CD14-positive monocyte (primary cell): Measurements from ENCODE around the gene ZNF584. TPM values are rescaled to one million over a fixed set of nuclear protein-coding genes. Genes with fewer than 3 reads are reported as not detected.

Experiments
- DNase-seq, 3 donors: peaks; one replicate each; pipeline ENCODE4 v3.0.0-alpha.2; 2011 to 2022
- H2AFZ ChIP-seq: 2 replicates; pipeline ENCODE4 v1.6.0; 2012; ENCODE audit warnings: mild to moderate bottlenecking, low read depth, low read length, inconsistent platforms; ENCODE audit not compliant: insufficient read depth, poor library complexity, severe bottlenecking
- H3K27ac ChIP-seq, 2 donors: 1 replicate in 1 of 2; 2 replicates in 1 of 2; pipeline ENCODE4 v1.5.1; 2012 to 2013; ENCODE audit warnings: low read length in 2 of 2, control low read depth in 1 of 2, inconsistent platforms in 1 of 2, low read depth in 1 of 2, mild to moderate bottlenecking in 1 of 2
- H3K27me3 ChIP-seq, 2 donors: one replicate each; pipeline versions ENCODE4 v1.6.0 to v1.6.1; 2011 to 2013; ENCODE audit warnings: low read length in 2 of 2; ENCODE audit not compliant: control insufficient read depth in 2 of 2, insufficient read depth in 2 of 2
- H3K36me3 ChIP-seq, 2 donors: replicated peaks in 1 of 2; 1 replicate in 1 of 2; 2 replicates in 1 of 2; pipeline versions ENCODE4 v1.5.1 to v1.6.1; 2012 to 2013; ENCODE audit warnings: low read length in 2 of 2, control low read depth in 1 of 2, inconsistent platforms in 1 of 2, mild to moderate bottlenecking in 1 of 2; ENCODE audit not compliant: insufficient read depth in 2 of 2, control insufficient read depth in 1 of 2
- H3K4me1 ChIP-seq, 2 donors: 1 replicate in 1 of 2; 2 replicates in 1 of 2; pipeline versions ENCODE4 v1.5.1 to v1.6.1; 2012 to 2013; ENCODE audit warnings: low read length in 2 of 2, control low read depth in 1 of 2, inconsistent platforms in 1 of 2, mild to moderate bottlenecking in 1 of 2, moderate library complexity in 1 of 2; ENCODE audit not compliant: insufficient read depth in 2 of 2, control insufficient read depth in 1 of 2
- H3K4me2 ChIP-seq: replicated peaks from 2 replicates; pipeline ENCODE3; 2012; ENCODE audit warnings: low read length, moderate library complexity, mild to moderate bottlenecking; ENCODE audit not compliant: poor library complexity, severe bottlenecking; ENCODE audit errors: extremely low read depth
- H3K4me3 ChIP-seq, 3 experiments: fragments of 200-600 bp in 1 of 3; sonication (generic) in 1 of 3; replicated peaks in 1 of 3; 1 replicate in 2 of 3; 2 replicates in 1 of 3; pipeline ENCODE4 v1.5.1; 2011 to 2013; ENCODE audit warnings: low read length in 3 of 3, mild to moderate bottlenecking in 3 of 3, control low read depth in 2 of 3, low read depth in 2 of 3, inconsistent platforms in 1 of 3, moderate library complexity in 1 of 3
- H3K79me2 ChIP-seq: 2 replicates; pipeline ENCODE4 v1.6.0; 2012; ENCODE audit warnings: mild to moderate bottlenecking, control low read depth, inconsistent platforms, low read length, moderate library complexity; ENCODE audit not compliant: insufficient read depth
- H3K9ac ChIP-seq: 2 replicates; pipeline ENCODE4 v1.6.0; 2017; ENCODE audit warnings: low read length, mild to moderate bottlenecking; ENCODE audit not compliant: insufficient read depth, poor library complexity, severe bottlenecking
- H3K9me3 ChIP-seq, 2 donors: replicated peaks in 1 of 2; 1 replicate in 1 of 2; 2 replicates in 1 of 2; pipeline versions ENCODE4 v1.5.1 to v1.6.1; 2012 to 2013; ENCODE audit warnings: low read length in 2 of 2, control low read depth in 1 of 2; ENCODE audit not compliant: control insufficient read depth in 1 of 2, insufficient read depth in 1 of 2
- H4K20me1 ChIP-seq: 2 replicates; pipeline ENCODE4 v1.6.0; 2012; ENCODE audit warnings: mild to moderate bottlenecking, low read length, control low read depth, moderate library complexity; ENCODE audit not compliant: insufficient read depth
- H3K27ac Mint-ChIP-seq, 7 donors: one replicate each; pipeline ENCODE4 v1.8.0; 2020; ENCODE audit warnings: mild to moderate bottlenecking in 7 of 7, mixed read lengths in 7 of 7, moderate library complexity in 6 of 7, inconsistent platforms in 2 of 7
- H3K27me3 Mint-ChIP-seq, 3 donors: one replicate each; pipeline ENCODE4 v1.8.0; 2021 to 2022; ENCODE audit warnings: low read depth in 3 of 3, mild to moderate bottlenecking in 3 of 3, mixed read lengths in 3 of 3, moderate library complexity in 3 of 3, inconsistent platforms in 1 of 3
- H3K36me3 Mint-ChIP-seq, 2 donors: one replicate each; pipeline ENCODE4 v1.8.0; 2020; ENCODE audit warnings: mixed read lengths in 2 of 2, inconsistent platforms in 1 of 2, mild to moderate bottlenecking in 1 of 2
- H3K4me1 Mint-ChIP-seq: one replicate; pipeline ENCODE4 v1.8.0; 2020; ENCODE audit warnings: mild to moderate bottlenecking, mixed read lengths
- H3K4me3 Mint-ChIP-seq, 2 donors: one replicate each; pipeline ENCODE4 v1.8.0; 2020; ENCODE audit warnings: mild to moderate bottlenecking in 2 of 2, mixed read lengths in 2 of 2, moderate library complexity in 1 of 2
- H3K9me3 Mint-ChIP-seq, 7 donors: one replicate each; pipeline ENCODE4 v1.8.0; 2020 to 2022; ENCODE audit warnings: mixed read lengths in 7 of 7, mild to moderate bottlenecking in 6 of 7, moderate library complexity in 6 of 7, inconsistent platforms in 2 of 7
- CTCF ChIP-seq: fragments of 200-600 bp; IDR thresholded peaks from one replicate; pipeline ENCODE4 v1.8.0; 2022; ENCODE audit warnings: antibody characterized with exemption, mild to moderate bottlenecking
- WGBS: methylation state at CpG from one replicate; pipeline ENCODE4 v1.1.5; 2013; ENCODE audit warnings: missing lambda C conversion rate; ENCODE audit not compliant: insufficient coverage; 5-methylcytosine and 5-hydroxymethylcytosine counted together
- intact Hi-C, 2 donors: fragments of 100-400 bp; cut with micrococcal nuclease; formaldehyde crosslinking; loops; one replicate each; pipeline versions ENCODE4 v1.15.0 to v1.15.1; 2023
- polyA plus RNA-seq, 3 donors: library from polyadenylated mRNA; depleted of rRNA in 1 of 3; unstranded in 2 of 3; stranded (reverse) in 1 of 3; fragments of 300-500 nt in 2 of 3; fragments of >200 nt in 1 of 3; fragmentation: Illumina TruSeq in 2 of 3; gene quantifications; 1 replicate in 2 of 3; 2 replicates in 1 of 3; pipeline ENCODE4 v1.2.3, GENCODE V29; 2012 to 2021

The ZNF584 gene
- polyA plus RNA-seq, 3 donors, result 1.2 to 3.1 (median 1.7) TPM

- Mint-ChIP-seq H3K4me3 (no peak overlapping the region), H3K27ac (no peak overlapping the region), H3K9me3 (peaks cover 61 to 98% (median 94%) of the 10 kb centered on the region in 7 donors), H3K27me3 (peaks cover 0 to 3% (median 0%) of the 10 kb centered on the region in 3 donors), H3K4me1 (no peaks in the 10 kb centered on the region), H3K36me3 (peaks cover 10 to 19% of the 10 kb centered on the region in 2 donors)
- Histone ChIP-seq H3K36me3 (peaks cover 10 to 29% of the 10 kb centered on the region in 2 donors), H4K20me1 (no peaks in the 10 kb centered on the region), H3K4me1 (no peaks in the 10 kb centered on the region), H3K79me2 (no peaks in the 10 kb centered on the region), H3K27me3 (no peaks in the 10 kb centered on the region), H3K4me3 (peak overlapping the region in 1 of 3 experiments; percentile 30), H3K27ac (no peak overlapping the region), H3K9me3 (peaks cover 93 to 96% of the 10 kb centered on the region in 2 donors), H2AFZ (no peak overlapping the region), H3K4me2 (no peak overlapping the region), H3K9ac (no peak overlapping the region)
- intact Hi-C loops, result no loop called here
- DNase-seq, result no peak
- no peak for TF ChIP-seq CTCF
Observed at GRCh38 chr19:58429745-58430144, 21.3 kb downstream of the ZNF584 start.

GRCh38 chr19:58434217-58434616 lies 25.8 kb downstream of the ZNF584 start:
- H3K27ac Mint-ChIP-seq, result no peak overlapping the region

More at GRCh38 chr19:58434217-58434616, 25.8 kb downstream of the ZNF584 start:
- H4K20me1 ChIP-seq, result no peaks in the 10 kb centered on the region
- H3K27me3 ChIP-seq, result no peaks in the 10 kb centered on the region
- Mint-ChIP-seq H3K4me1 (peaks cover 4% of the 10 kb centered on the region), H3K36me3 (peaks cover 43 to 62% of the 10 kb centered on the region in 2 donors), H3K27me3 (peaks cover 0 to 2% (median 2%) of the 10 kb centered on the region in 3 donors), H3K4me3 (no peak overlapping the region), H3K9me3 (peaks cover 72 to 100% (median 99%) of the 10 kb centered on the region in 7 donors)
- H3K9ac ChIP-seq, result no peak overlapping the region
- H2AFZ ChIP-seq, result no peak overlapping the region
- intact Hi-C loops, result no loop called here
- H3K79me2 ChIP-seq, result peaks cover 5% of the 10 kb centered on the region
- no peak for DNase-seq
- TF ChIP-seq CTCF, result no peak
- peaks cover 93 to 94% of the 10 kb centered on the region in 2 donors for H3K9me3 ChIP-seq
- no peak overlapping the region for H3K4me2 ChIP-seq
- no peak overlapping the region for H3K27ac ChIP-seq
- peaks cover 2% of the 10 kb centered on the region in 2 donors for H3K4me1 ChIP-seq
- 80% methylated on average over 1 of the region's 2 CpGs for WGBS
- peaks cover 30 to 65% of the 10 kb centered on the region in 2 donors for H3K36me3 ChIP-seq
- peak overlapping the region in 1 of 3 experiments; percentile 40 for H3K4me3 ChIP-seq
